ENCODE measurements around the gene CAPN11.

- no peak for TF ChIP-seq CTCF (IDR thresholded peaks at IDR 0.05)
- no peak for TF ChIP-seq POLR2A (IDR thresholded peaks at IDR 0.05)
- TF ChIP-seq POLR2AphosphoS5 (IDR thresholded peaks at IDR 0.05; ENCODE audit: insufficient read depth in 1 of 2, low read depth in 1 of 2): peak; percentile 26 to 31
Measured at GRCh38 chr6:44201638-44202303, 43.2 kb downstream of the CAPN11 start.

Data from vagina (tissue), 2 donors.